ENCODE measurements around the gene TUBD1. TPM values are rescaled to one million over a fixed set of nuclear protein-coding genes. Genes with fewer than 3 reads are reported as not detected.

The TUBD1 gene
- total and polyA plus RNA-seq, 2 of the 13 experiments (the other 11 are each of a cell fraction or from before 2014, with no cell fraction given) = 18.2 to 25.9 TPM

GRCh38 chr17:59859444-59860025, 33.2 kb downstream of the TUBD1 start:
- FAIRE-seq (no peak), ATAC-seq (no peak), DNase-seq (ENCODE audit: low spot score) (peak; percentile 71)
- ChIA-PET CTCF (ENCODE audit: low intra/inter-chr PET ratio, low total read pairs) (interaction anchor here (1.6 to 2.5 kb wide), 2 partner anchors 106 to 112 kb away, joined by 30 to 39 read pairs; no protein-coding TSS in a partner anchor), POLR2A (interaction anchor here (0.7 to 1.7 kb wide), 6 partner anchors 34 to 158 kb away, joined by 3 to 6 read pairs (median 4); partner anchors contain the start of genes PTRH2, RNFT1, RPS6KB1 and TUBD1)
- no peak overlapping the region for H3K27ac ChIP-seq (ENCODE audit: extremely low read length, insufficient read depth, low read length)
- in situ Hi-C loops (cut with HindIII; ENCODE audit: extremely low pct_ligation_motif_present, low pct_unique_long_range_greater_than_20kb) (no loop called here), intact Hi-C loops (cut with micrococcal nuclease; ENCODE audit: unreplicated experiment) (loop anchor here (1.0 kb wide), 1 partner anchor 106 kb away; no protein-coding TSS in a partner anchor)
- WGBS (ENCODE audit: low lambda C conversion rate) = 94% methylated on average over 2 of the region's 2 CpGs
- peaks cover 4 to 17% of the 10 kb centered on the region in 2 experiments for H3K36me3 ChIP-seq (replicated peaks in 1 of 2; ENCODE audit: control insufficient read depth in 1 of 2, insufficient read depth in 2 of 2, low read length in 2 of 2)
- no peak overlapping the region for H3K9ac ChIP-seq (ENCODE audit: insufficient read depth, low read depth, low read length)
- no peaks in the 10 kb centered on the region for H4K20me1 ChIP-seq (ENCODE audit: insufficient read depth, low read length)
- no peak overlapping the region for H2AFZ ChIP-seq (ENCODE audit: low read length)
- H3K9me3 ChIP-seq (ENCODE audit: low read length) = no peaks in the 10 kb centered on the region
- BruUV-seq (replicated peaks) = no TSS peak
- no peak overlapping the region for H3K4me2 ChIP-seq (ENCODE audit: low read depth, low read length)
- H3K4me1 ChIP-seq (ENCODE audit: insufficient read depth, low read length) = peaks cover 54% of the 10 kb centered on the region
- H3K27me3 ChIP-seq (ENCODE audit: control insufficient read depth in 1 of 2, insufficient read depth in 2 of 2, low read length in 2 of 2) = no peaks in the 10 kb centered on the region
- no peaks in the 10 kb centered on the region for H3K79me2 ChIP-seq (ENCODE audit: insufficient read depth, low read length)
- H3K4me3 ChIP-seq (replicated peaks in 1 of 3; ENCODE audit: insufficient read depth in 1 of 3, low read depth in 2 of 3, low read length in 3 of 3) = no peak overlapping the region
- TF ChIP-seq ADNP (CRISPR knock-in tag; IDR thresholded peaks at IDR 0.05) (no peak), IRF2 (CRISPR knock-in tag; IDR thresholded peaks at IDR 0.05) (0 out of 2 replicates have a peak, but pooled peaks have one; percentile 29), MTA1 (CRISPR knock-in tag; IDR thresholded peaks at IDR 0.05; ENCODE audit: borderline replicate concordance) (no peak), FOXA3 (CRISPR knock-in tag; IDR thresholded peaks at IDR 0.05) (peak; percentile 54), ZEB1 (IDR thresholded peaks at IDR 0.05; ENCODE audit: insufficient replicate concordance, low read depth) (no peak), GATAD2A (CRISPR knock-in tag; IDR thresholded peaks at IDR 0.05) (0 out of 2 replicates have a peak, but pooled peaks have one; percentile 34), SMC3 (IDR thresholded peaks at IDR 0.05; ENCODE audit: low read length) (peak; percentile 91), RAD21 (CRISPR knock-in tag; IDR thresholded peaks at IDR 0.05) (peak; percentile 87), THAP11 (CRISPR knock-in tag; IDR thresholded peaks at IDR 0.05) (0 out of 2 replicates have a peak, but pooled peaks have one; percentile 32), THRA (CRISPR knock-in tag; IDR thresholded peaks at IDR 0.05; ENCODE audit: borderline replicate concordance) (0 out of 2 replicates have a peak, but pooled peaks have one; percentile 20), ZNF619 (CRISPR knock-in tag; IDR thresholded peaks at IDR 0.05) (no peak), NCOA2 (CRISPR knock-in tag; IDR thresholded peaks at IDR 0.05) (peak; percentile 28; the same call in 1 of the 2 replicates), DBP (CRISPR knock-in tag; IDR thresholded peaks at IDR 0.05; ENCODE audit: not compliant biosample characterization) (no peak), STAG1 (CRISPR knock-in tag; IDR thresholded peaks at IDR 0.05) (peak; percentile 94), RXRB (CRISPR knock-in tag; IDR thresholded peaks at IDR 0.05; ENCODE audit: borderline replicate concordance) (peak; percentile 35; the same call in 1 of the 2 replicates), ATRX (CRISPR knock-in tag; IDR thresholded peaks at IDR 0.05; ENCODE audit: borderline replicate concordance) (no peak), GPN1 (CRISPR knock-in tag; IDR thresholded peaks at IDR 0.05; ENCODE audit: borderline replicate concordance) (no peak), PPARG (CRISPR knock-in tag; conservative IDR thresholded peaks at IDR 0.05) (peak; percentile 27; the same call in 1 of the 2 replicates), ARID3A (IDR thresholded peaks at IDR 0.05; ENCODE audit: low read depth, low read length) (peak; percentile 51; the same call in 1 of the 2 replicates), SAP130 (CRISPR knock-in tag; IDR thresholded peaks at IDR 0.05; ENCODE audit: low read depth) (peak; percentile 38; the same call in 1 of the 2 replicates), ZBTB25 (CRISPR knock-in tag; IDR thresholded peaks at IDR 0.05) (peak; percentile 36; the same call in 1 of the 2 replicates)
